ENCODE results near the gene CAST. TPM values are rescaled to one million over a fixed set of nuclear protein-coding genes. Genes with fewer than 3 reads are reported as not detected.

CAST gene
- total RNA-seq, 4 donors from 2014 or later: 415 to 523 (median 468) TPM

- TF ChIP-seq POLR2A (IDR thresholded peaks at IDR 0.05) (no peak), CTCF (IDR thresholded peaks at IDR 0.05) (no peak)
- intact Hi-C loops (cut with DNase I; ENCODE audit: low total_unique reads): no loop called here
- no peak overlapping the region for H3K4me3 ChIP-seq (ENCODE audit: low read depth, poor library complexity, severe bottlenecking)
- no peak for DNase-seq (ENCODE audit: low spot score in 2 of 2)
These were observed 150.7 kb downstream of the CAST start for GRCh38 chr5:96812851-96813250.

GRCh38 chr5:96814041-96814440, 151.9 kb downstream of the CAST start:
- no peak overlapping the region for H3K4me3 ChIP-seq (ENCODE audit: low read depth, poor library complexity, severe bottlenecking)
- TF ChIP-seq CTCF (IDR thresholded peaks at IDR 0.05) (no peak), POLR2A (IDR thresholded peaks at IDR 0.05) (no peak)
- intact Hi-C loops (cut with DNase I; ENCODE audit: low total_unique reads): no loop called here
- no peak for DNase-seq (ENCODE audit: low spot score in 2 of 2)
- WGBS, 2 donors: 91 to 94% methylated on average over 3 of the region's 3 CpGs

- DNase-seq (ENCODE audit: low spot score in 2 of 2): no peak
- WGBS, 2 donors: 67 to 69% methylated on average over 6 of the region's 6 CpGs
- TF ChIP-seq CTCF (IDR thresholded peaks at IDR 0.05) (no peak), POLR2A (IDR thresholded peaks at IDR 0.05) (no peak)
- no peak overlapping the region for H3K4me3 ChIP-seq (ENCODE audit: low read depth, poor library complexity, severe bottlenecking)
- intact Hi-C loops (cut with DNase I; ENCODE audit: low total_unique reads): no loop called here
These were observed 154.3 kb downstream of the CAST start for GRCh38 chr5:96816411-96816939.

- no peak for TF ChIP-seq POLR2A (IDR thresholded peaks at IDR 0.05)
- no peak for TF ChIP-seq CTCF (IDR thresholded peaks at IDR 0.05)
- intact Hi-C loops (cut with DNase I; ENCODE audit: low total_unique reads): no loop called here
- no peak overlapping the region for H3K4me3 ChIP-seq (ENCODE audit: low read depth, poor library complexity, severe bottlenecking)
- DNase-seq (ENCODE audit: low spot score in 2 of 2): no peak
- 67 to 73% methylated on average over 1 of the region's 1 CpG for WGBS, 2 donors
These were observed 154.8 kb downstream of the CAST start for GRCh38 chr5:96816991-96817390.

GRCh38 chr5:96817506-96817905, 155.3 kb downstream of the CAST start:
- intact Hi-C loops (cut with DNase I; ENCODE audit: low total_unique reads): no loop called here
- no peak overlapping the region for H3K4me3 ChIP-seq (ENCODE audit: low read depth, poor library complexity, severe bottlenecking)
- TF ChIP-seq CTCF (IDR thresholded peaks at IDR 0.05) (no peak), POLR2A (IDR thresholded peaks at IDR 0.05) (no peak)
- DNase-seq (ENCODE audit: low spot score in 2 of 2): no peak
- 22 to 30% methylated on average over 2 of the region's 2 CpGs for WGBS, 2 donors

DNA sequence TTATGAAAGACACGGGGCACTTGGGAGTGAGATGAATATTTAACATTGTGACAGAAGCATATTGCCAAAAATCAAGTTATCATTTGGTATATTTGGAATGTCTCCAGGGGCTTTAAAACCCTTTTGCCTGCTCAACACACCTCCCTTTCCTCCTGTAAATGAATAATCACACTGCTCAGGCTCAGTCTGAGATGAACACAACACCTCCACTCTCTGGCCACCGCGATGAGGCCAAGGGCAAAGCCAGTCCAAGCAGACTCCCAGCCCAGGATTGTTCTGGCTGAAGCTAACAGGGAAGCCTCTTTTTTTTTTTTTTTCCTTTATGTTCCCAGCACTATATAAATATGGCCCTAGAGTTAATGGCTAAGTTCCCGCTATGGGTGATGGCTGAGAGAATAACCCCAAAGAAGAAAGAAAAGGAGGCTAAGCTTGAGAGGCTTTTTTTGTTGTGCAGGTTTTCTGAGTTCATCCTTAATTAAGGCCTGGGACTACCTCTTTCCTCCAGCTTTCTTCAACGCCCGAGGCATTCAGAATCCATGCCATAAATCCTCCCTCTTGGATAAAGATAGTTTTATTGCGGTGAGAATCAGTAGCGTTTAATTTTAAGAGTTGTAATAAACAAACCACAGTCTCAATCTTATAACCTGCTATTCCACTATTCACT, 156.1 kb downstream of the CAST start:
- DNase-seq (ENCODE audit: low spot score in 2 of 2): no peak
- WGBS, 2 donors: 49 to 51% methylated on average over 8 of the region's 8 CpGs

More for the DNA sequence above, 156.1 kb downstream of the CAST start:
- intact Hi-C loops (cut with DNase I; ENCODE audit: low total_unique reads): no loop called here
- no peak overlapping the region for H3K4me3 ChIP-seq (ENCODE audit: low read depth, poor library complexity, severe bottlenecking)
- no peak for TF ChIP-seq POLR2A (IDR thresholded peaks at IDR 0.05)
- TF ChIP-seq CTCF (IDR thresholded peaks at IDR 0.05): no peak

Measured in lower leg skin (tissue), 4 donors.